GM12875 (cell line): ENCODE results near the gene UROC1.

Experiments used
- H3K4me3 ChIP-seq: one replicate; pipeline ENCODE4 v1.5.1; 2011; ENCODE audit warnings: low read depth, low read length, control low read depth
- TF ChIP-seq, protein P1 (sequence below): IDR thresholded peaks from 2 replicates; pipeline ENCODE4 v1.5.1; 2011; ENCODE audit warnings: low read depth, mild to moderate bottlenecking, control low read depth, inconsistent platforms, low read length, moderate library complexity, borderline replicate concordance; ENCODE audit not compliant: insufficient read depth

Gene UROC1

DNA sequence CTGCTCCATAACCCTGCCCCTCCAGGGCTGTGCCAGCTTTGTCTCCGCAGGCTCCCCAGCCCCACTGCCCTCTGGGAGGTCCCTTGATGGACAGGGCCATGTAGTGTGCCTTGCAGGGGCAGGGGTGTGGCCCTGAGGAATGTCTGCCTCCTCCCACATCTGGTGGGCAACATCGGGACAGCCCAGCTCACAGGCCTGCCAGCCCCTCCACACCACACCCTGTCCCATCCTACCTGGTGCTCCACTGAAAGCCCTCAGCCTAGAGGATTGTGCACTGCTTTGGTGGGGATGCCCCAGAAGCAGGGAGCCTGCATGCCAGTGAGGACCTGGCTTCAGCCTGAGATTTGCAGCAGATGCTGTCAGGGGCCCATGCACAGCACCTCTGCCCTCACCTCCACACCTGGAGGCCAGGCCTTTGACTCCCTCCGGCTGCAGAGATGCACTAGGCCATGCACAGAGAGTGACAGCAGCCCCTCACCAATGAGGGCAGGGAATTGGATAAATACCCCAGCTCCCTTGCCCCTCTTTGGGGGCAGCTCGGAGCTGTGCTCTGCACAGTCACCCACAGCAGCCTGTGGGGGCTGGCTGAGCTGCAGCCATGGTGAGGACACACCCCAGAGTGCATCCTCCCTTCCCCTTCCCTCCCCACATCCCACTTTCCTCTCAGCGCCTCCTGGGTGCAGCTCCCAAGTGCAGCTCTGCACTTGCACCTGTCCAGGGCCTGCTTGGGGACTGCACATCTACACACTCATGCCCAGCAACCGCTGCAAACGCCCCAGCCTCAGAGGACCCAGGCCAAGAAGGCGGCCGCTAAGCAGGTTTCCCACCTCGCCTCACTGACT is 38.4 kb upstream of the UROC1 start:
- no peak overlapping the region for H3K4me3 ChIP-seq
- TF ChIP-seq, protein P1, sequence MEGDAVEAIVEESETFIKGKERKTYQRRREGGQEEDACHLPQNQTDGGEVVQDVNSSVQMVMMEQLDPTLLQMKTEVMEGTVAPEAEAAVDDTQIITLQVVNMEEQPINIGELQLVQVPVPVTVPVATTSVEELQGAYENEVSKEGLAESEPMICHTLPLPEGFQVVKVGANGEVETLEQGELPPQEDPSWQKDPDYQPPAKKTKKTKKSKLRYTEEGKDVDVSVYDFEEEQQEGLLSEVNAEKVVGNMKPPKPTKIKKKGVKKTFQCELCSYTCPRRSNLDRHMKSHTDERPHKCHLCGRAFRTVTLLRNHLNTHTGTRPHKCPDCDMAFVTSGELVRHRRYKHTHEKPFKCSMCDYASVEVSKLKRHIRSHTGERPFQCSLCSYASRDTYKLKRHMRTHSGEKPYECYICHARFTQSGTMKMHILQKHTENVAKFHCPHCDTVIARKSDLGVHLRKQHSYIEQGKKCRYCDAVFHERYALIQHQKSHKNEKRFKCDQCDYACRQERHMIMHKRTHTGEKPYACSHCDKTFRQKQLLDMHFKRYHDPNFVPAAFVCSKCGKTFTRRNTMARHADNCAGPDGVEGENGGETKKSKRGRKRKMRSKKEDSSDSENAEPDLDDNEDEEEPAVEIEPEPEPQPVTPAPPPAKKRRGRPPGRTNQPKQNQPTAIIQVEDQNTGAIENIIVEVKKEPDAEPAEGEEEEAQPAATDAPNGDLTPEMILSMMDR: no peak

DNA sequence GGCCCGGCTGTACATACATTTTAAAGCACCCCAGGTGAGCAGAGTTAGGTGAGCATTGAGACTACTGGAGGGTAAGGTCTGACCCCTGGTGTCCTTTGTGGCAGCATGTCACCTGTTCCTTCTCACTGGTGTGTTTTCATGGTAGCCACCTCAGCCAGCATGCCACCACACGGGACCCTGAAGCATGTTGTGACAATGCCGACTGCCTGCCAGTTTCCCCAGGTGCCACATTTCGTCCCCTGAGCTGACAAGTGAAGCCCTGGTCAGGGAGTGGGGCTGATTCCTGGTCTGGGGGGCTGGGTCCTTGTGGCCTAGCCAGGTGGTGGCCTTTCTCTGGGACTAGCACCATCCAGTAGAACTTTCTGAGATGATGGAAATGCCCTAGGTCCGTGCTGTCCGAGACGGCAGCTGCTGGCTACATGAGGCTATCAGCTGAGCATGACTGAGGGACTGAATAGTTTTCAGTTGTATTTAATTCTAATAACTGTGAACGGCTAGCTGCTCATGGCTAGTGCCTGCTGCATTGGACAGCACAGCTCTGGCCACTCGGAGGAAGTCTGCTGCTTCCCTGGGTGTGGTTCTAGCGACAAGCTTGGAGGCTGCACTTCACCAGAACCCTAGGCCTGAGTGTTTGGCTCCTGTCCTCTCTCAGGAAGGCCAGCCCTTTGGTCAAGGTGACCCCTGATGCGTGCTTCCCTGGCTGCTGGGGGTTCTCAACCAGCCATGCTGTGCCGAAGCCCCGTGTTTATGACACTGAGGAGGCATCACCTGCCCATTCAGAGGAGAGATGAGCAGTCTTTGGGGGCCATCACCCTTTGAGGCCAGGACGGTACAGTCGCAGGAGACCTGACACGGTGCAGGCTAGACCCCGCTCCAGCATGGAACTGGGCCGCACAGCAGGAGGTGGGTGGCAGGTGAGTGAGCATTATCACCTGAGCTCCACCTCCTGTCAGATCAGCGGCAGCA is 37.3 kb upstream of the UROC1 start:
- no peak overlapping the region for H3K4me3 ChIP-seq
- TF ChIP-seq, protein P1: no peak

DNA sequence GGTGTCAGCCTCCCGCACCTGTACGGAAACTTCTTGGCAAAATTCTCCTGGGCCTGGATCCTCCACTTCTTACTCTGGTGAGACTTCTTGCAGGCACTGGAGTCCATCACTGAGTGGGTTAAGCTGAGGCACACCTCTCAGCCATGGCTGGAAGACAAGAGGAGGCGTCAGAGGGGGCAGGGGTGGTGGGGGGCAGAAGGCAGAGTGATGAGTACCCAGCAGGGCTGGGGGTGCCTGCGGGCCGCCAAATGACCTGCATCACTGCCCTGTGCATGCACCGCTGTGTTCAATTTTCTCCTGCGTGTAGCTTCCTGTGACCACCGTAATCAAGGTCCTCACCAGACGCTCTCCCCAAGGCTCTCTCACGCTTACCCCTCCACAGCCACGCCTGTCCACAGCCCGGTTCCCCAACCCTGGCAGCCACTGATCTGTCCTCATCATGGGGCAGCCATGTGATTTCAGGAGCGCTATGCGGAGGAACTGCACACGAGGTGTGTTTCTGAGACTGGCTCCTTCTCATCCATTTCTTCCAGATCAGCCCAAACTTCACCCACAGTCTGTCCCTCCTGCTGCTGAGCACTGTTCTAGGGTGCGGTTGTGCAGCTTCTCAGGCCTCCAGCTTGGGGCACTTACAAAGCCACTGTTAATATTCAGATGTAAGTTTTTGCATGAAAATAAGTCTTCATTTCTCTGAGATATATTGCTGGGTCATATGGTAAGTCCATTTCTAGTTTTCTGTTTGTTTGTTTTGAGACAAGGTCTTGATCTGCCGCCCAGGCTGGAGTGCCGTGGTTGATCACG is 35.9 kb upstream of the UROC1 start:
- no peak overlapping the region for H3K4me3 ChIP-seq
- TF ChIP-seq, protein P1: no peak

DNA sequence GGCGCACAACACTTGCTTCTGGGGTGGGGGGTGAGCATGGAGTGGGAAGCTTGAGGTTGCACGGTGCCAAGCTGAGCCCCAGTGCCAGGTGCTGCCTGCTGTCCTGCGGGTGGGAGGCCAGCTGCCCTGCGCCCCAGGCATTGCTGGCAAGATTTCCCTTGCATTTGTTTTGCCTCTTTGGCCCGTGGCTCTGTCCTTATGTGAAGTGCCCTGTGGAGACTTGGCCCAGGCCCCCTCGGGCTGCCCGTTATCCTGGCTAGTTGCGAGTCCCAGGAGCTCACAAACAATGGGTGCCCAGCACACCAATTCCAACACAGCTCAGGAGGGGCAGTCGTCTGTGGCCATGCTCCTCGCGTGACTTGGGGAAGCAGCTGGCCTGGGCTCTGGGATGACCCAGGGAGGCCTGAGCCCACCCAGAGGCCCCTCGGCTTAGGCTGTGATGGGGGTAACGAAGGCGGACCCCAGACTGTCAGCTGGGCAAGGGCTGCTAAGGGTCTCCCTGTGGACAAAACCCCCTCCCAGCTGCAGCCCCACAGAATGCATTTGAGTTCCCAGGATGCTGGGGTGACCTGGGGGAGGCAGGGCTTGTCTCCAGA is 35.2 kb upstream of the UROC1 start:
- TF ChIP-seq, protein P1: no peak
- no peak overlapping the region for H3K4me3 ChIP-seq

DNA sequence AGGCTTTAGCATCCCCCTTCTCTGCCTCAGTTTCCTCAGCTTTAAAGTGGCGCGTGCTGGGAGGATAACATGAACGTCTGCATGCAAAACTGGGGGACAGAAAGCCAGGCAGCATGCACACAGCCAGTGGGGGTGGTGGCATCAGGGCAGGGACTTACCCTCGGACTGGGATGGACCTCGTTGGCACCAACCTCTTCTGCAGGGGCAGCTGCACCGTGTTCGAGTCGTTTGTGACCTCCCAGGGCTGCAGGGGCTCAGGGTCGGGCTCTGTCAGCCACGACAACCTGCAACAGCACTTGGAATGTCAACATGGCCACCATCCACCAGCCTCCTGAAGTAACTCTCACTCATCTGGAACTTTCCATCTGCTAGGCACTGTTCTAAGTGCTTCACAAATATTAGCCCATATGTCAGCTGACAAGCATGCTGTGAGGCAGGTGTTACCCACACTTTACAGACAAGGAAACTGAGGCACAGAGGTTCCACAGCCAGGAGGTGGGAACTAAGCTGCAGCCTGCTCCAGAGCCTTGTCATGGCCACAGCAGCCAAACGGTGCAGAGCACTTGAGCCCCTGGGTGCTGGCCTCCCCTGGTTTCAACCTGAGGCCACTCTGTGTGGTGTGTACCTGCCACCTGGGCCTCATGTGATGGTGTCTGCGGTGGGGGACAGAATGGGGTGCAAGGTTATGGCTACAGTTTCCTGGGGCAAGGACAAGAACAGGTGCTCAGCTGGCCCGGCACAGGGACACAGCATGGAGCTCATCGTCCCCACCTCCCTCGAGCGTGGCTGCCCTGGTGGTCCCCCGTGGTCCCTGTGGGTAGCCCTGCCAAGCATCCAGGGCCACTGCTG is 34.5 kb upstream of the UROC1 start:
- TF ChIP-seq, protein P1: no peak
- H3K4me3 ChIP-seq: no peak overlapping the region
